Endodermal cell (in vitro differentiated cells): ENCODE results near the gene FZD2. TPM values are rescaled to one million over a fixed set of nuclear protein-coding genes. Genes with fewer than 3 reads are reported as not detected.

ENCODE experiments used
- DNase-seq: peaks from one replicate; pipeline ENCODE4 v3.0.0-alpha.2; 2017
- H3K27ac ChIP-seq: 2 replicates; pipeline ENCODE4 v1.5.1; 2013; ENCODE audit warnings: mild to moderate bottlenecking, low read depth, low read length, moderate library complexity
- H3K27me3 ChIP-seq: 2 replicates; pipeline ENCODE4 v1.6.1; 2013; ENCODE audit warnings: mild to moderate bottlenecking, low read length, moderate library complexity; ENCODE audit not compliant: insufficient read depth, control insufficient read depth, poor library complexity, severe bottlenecking
- H3K36me3 ChIP-seq: 2 replicates; pipeline ENCODE4 v1.7.0; 2013; ENCODE audit warnings: mild to moderate bottlenecking, low read length, moderate library complexity; ENCODE audit not compliant: control insufficient read depth, insufficient read depth
- H3K4me1 ChIP-seq: one replicate; pipeline ENCODE4 v1.7.0; 2013; ENCODE audit warnings: low read length; ENCODE audit not compliant: control insufficient read depth, insufficient read depth
- H3K4me3 ChIP-seq: 2 replicates; pipeline ENCODE4 v1.5.1; 2013; ENCODE audit warnings: mild to moderate bottlenecking, low read length, moderate library complexity
- H3K9ac ChIP-seq: 2 replicates; pipeline ENCODE4 v1.6.1; 2013; ENCODE audit warnings: mild to moderate bottlenecking, low read length, moderate library complexity; ENCODE audit not compliant: poor library complexity, severe bottlenecking; ENCODE audit errors: extremely low read depth
- H3K9me3 ChIP-seq: 2 replicates; pipeline ENCODE4 v1.6.1; 2013; ENCODE audit warnings: mild to moderate bottlenecking, low read length, moderate library complexity; ENCODE audit not compliant: control insufficient read depth
- H3K27ac Mint-ChIP-seq: 2 replicates; pipeline ENCODE4 v1.8.0; 2020; ENCODE audit warnings: mixed read lengths
- H3K27me3 Mint-ChIP-seq: 2 replicates; pipeline ENCODE4 v1.8.0; 2021; ENCODE audit warnings: mild to moderate bottlenecking, mixed read lengths; ENCODE audit not compliant: insufficient read depth
- H3K36me3 Mint-ChIP-seq: 2 replicates; pipeline ENCODE4 v1.8.0; 2020; ENCODE audit warnings: low read depth, mixed read lengths
- H3K4me1 Mint-ChIP-seq: 2 replicates; pipeline ENCODE4 v1.8.0; 2020; ENCODE audit warnings: mixed read lengths
- H3K4me3 Mint-ChIP-seq: 2 replicates; pipeline ENCODE4 v1.8.0; 2020; ENCODE audit warnings: mild to moderate bottlenecking, moderate library complexity, mixed read lengths
- H3K9me3 Mint-ChIP-seq: 2 replicates; pipeline ENCODE4 v1.8.0; 2020; ENCODE audit warnings: mild to moderate bottlenecking, mixed read lengths
- WGBS, 2 experiments: methylation state at CpG; one replicate each; pipeline versions ENCODE4 v1.1.5 to v1.1.7; 2013; ENCODE audit warnings: missing lambda C conversion rate in 2 of 2, mixed read lengths in 1 of 2; ENCODE audit not compliant: insufficient coverage in 1 of 2, insufficient read length in 1 of 2; 5-methylcytosine and 5-hydroxymethylcytosine counted together
- total RNA-seq, 2 donors: library from RNA; stranded (reverse); fragmentation: NEBNext Ultra II Directional in 1 of 2; extraction: Animal tissue kit (Norgen Biotek cat#: 25700) in 1 of 2; gene quantifications; 2 replicates in 1 of 2; 3 replicates in 1 of 2; pipeline ENCODE4 v1.2.1, GENCODE V29; 2021
- TF ChIP-seq, protein P1 (sequence below): fragments of 200-600 bp; sonication (generic); conservative IDR thresholded peaks from 2 replicates; pipeline ENCODE4 v1.5.0; 2021; ENCODE audit warnings: antibody characterized with exemption, mild to moderate bottlenecking

Gene FZD2
- total RNA-seq, 2 donors from 2014 or later = 20.6 to 21.9 TPM

DNA sequence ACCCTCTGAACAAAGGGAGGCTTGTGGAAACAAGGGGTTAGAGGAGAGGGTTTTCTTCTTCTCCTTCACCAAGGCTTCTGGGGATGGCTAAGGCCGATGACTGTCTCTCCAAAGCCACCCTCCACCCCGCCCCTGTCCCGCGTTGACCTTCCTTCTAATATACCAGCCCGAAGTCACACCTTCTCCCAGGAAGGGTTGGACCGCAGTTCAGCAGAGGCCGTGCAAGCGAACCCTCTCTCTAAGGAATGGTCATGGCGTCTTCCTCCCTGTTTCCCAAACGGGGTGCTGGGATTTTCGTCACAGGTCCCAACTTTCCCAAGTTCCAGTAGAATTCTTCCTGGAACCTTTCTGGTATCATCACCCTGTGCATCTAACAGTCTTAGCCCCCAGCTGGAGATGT, 49.4 kb downstream of the FZD2 start:
- no peak overlapping the region for H3K27ac Mint-ChIP-seq

DNA sequence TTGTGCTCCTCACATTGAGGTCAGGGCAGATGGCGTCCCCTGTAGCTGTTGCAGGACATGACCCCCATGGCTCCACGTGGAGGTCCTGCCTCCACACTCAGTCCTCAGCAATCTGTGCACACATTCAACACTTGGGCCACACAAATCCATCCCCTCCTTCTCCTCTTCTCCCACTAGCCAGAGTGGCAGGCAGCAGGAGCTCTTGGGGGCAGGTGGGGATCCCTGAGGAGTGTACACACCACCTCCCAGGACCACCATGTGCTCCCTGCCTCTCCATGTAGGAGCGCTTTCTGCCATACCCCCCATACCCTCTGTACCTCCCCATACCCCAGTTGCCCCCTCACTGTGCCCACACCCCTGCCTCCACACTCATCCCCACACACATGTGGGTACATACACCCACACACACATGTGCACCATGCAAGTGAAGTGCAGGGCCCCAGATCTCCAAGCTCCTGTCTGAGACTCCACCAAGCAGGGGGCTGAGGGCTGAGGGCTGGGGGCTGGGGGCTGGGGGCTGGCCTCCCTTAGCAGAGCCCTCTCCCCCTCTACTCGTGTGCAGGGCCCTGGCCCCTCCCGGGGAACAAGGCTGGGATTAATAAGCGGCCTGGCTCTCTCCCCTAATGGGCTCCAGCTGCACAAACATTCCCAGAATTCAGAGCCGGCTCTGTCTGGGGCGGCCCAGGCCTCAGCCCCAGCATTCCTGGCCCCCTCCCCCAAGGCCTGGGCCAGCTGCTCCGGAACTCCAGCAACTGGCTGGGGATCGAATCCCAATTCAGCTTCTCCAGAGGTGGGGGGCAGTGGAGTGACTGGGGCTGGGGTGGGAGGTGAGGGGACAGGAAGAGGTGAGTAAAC, 50.8 kb downstream of the FZD2 start:
- Histone ChIP-seq H3K36me3 (no peaks in the 10 kb centered on the region), H3K27me3 (no peaks in the 10 kb centered on the region), H3K9me3 (no peaks in the 10 kb centered on the region), H3K4me3 (no peak overlapping the region), H3K4me1 (peaks cover 15% of the 10 kb centered on the region), H3K27ac (peak overlapping the region; percentile 13), H3K9ac (peak overlapping the region; percentile 55)
- Mint-ChIP-seq H3K4me1 (peaks cover 29% of the 10 kb centered on the region), H3K27ac (peak overlapping the region; percentile 55), H3K27me3 (peaks cover 5% of the 10 kb centered on the region), H3K4me3 (no peak overlapping the region), H3K36me3 (no peaks in the 10 kb centered on the region), H3K9me3 (no peaks in the 10 kb centered on the region)
- WGBS, 2 experiments = 57 to 89% methylated on average over 2 to 10 of the region's 10 CpGs
- TF ChIP-seq, protein P1, sequence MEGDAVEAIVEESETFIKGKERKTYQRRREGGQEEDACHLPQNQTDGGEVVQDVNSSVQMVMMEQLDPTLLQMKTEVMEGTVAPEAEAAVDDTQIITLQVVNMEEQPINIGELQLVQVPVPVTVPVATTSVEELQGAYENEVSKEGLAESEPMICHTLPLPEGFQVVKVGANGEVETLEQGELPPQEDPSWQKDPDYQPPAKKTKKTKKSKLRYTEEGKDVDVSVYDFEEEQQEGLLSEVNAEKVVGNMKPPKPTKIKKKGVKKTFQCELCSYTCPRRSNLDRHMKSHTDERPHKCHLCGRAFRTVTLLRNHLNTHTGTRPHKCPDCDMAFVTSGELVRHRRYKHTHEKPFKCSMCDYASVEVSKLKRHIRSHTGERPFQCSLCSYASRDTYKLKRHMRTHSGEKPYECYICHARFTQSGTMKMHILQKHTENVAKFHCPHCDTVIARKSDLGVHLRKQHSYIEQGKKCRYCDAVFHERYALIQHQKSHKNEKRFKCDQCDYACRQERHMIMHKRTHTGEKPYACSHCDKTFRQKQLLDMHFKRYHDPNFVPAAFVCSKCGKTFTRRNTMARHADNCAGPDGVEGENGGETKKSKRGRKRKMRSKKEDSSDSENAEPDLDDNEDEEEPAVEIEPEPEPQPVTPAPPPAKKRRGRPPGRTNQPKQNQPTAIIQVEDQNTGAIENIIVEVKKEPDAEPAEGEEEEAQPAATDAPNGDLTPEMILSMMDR = no peak
- DNase-seq = peak; percentile 87

More for the DNA sequence above, 49.4 kb downstream of the FZD2 start:
- peaks cover 31% of the 10 kb centered on the region for H3K4me1 Mint-ChIP-seq
- no peak overlapping the region for H3K4me3 Mint-ChIP-seq
- H3K36me3 ChIP-seq = no peaks in the 10 kb centered on the region
- H3K4me3 ChIP-seq = no peak overlapping the region
- H3K27me3 Mint-ChIP-seq = peaks cover 5% of the 10 kb centered on the region
- no peaks in the 10 kb centered on the region for H3K36me3 Mint-ChIP-seq
- no peaks in the 10 kb centered on the region for H3K9me3 ChIP-seq
- WGBS, 2 experiments = 94 to 96% methylated on average over 11 of the region's 11 CpGs
- H3K9ac ChIP-seq = no peak overlapping the region
- H3K9me3 Mint-ChIP-seq = no peaks in the 10 kb centered on the region
- TF ChIP-seq, protein P1 = no peak
- H3K27ac ChIP-seq = no peak overlapping the region
- peaks cover 15% of the 10 kb centered on the region for H3K4me1 ChIP-seq
- DNase-seq = no peak
- H3K27me3 ChIP-seq = no peaks in the 10 kb centered on the region

DNA sequence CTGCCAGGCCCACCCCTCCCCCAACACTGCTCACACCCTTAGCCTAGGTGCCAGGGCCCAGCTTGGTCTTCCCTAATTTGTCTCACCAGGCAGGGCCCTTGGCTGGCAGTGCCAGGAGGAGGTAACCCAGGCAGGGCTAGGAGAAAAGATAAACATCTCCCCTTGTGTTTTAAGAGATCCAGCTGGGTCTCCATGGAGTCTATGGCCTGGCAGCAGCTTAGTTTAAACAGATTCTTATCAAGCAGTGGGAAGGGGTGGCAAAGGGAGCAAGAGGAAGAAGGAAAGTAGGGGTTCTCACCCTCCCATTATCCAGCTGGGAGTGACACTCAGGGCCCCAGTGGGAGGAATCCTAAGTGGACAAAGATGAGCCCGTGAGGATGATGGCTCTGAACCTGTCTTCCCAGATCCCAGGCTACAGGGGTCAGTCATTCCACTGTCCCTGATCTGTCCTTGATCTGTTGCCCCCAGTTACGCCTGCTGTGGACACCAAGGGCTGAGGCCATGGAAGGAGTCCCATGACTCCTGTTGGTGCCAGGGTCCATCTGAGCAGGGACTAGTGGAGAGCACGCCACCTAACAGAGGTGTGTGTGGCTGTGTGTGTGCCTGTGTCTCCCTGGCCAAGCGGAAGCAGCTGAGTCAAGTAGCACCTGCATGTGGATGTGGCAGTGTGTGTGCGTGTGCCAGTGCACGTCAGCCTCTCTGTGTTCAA, 51.6 kb downstream of the FZD2 start:
- peak overlapping the region; percentile 8 for H3K27ac ChIP-seq

More for the DNA sequence above, 51.6 kb downstream of the FZD2 start:
- Mint-ChIP-seq H3K27me3 (peaks cover 5% of the 10 kb centered on the region), H3K4me1 (peaks cover 29% of the 10 kb centered on the region), H3K36me3 (no peaks in the 10 kb centered on the region), H3K27ac (peak overlapping the region; percentile 52), H3K9me3 (no peaks in the 10 kb centered on the region), H3K4me3 (peak overlapping the region; percentile 16)
- Histone ChIP-seq H3K9me3 (no peaks in the 10 kb centered on the region), H3K4me3 (no peak overlapping the region), H3K36me3 (no peaks in the 10 kb centered on the region), H3K27me3 (no peaks in the 10 kb centered on the region), H3K9ac (peak overlapping the region; percentile 55), H3K4me1 (peaks cover 15% of the 10 kb centered on the region)
- TF ChIP-seq, protein P1 = no peak
- WGBS, 2 experiments = 93 to 94% methylated on average over 5 to 6 of the region's 6 CpGs
- peak; percentile 65 for DNase-seq
